GM23338 (cell line): ENCODE data around the gene KLK15. TPM values are rescaled to one million over a fixed set of nuclear protein-coding genes. Genes with fewer than 3 reads are reported as not detected.

ENCODE experiments used
- ATAC-seq: fragments of 200-7000 bp; cut with Tn5 transposase; 3 replicates; pipeline ENCODE4 v1.9.1; 2020
- DNase-seq: peaks from one replicate; pipeline ENCODE4 v3.0.0-alpha.2; 2015; ENCODE audit warnings: low spot score
- H2AFZ ChIP-seq: fragments of 200-600 bp; sonication (generic); 2 replicates; pipeline ENCODE4 v1.8.0; 2016; ENCODE audit warnings: antibody characterized with exemption, mild to moderate bottlenecking, moderate library complexity
- H3F3A ChIP-seq: fragments of 200-600 bp; sonication (generic); replicated peaks from 2 replicates; pipeline ENCODE4 v1.8.0; 2017; ENCODE audit warnings: antibody characterized with exemption, mixed run types, low read depth
- H3K27ac ChIP-seq: fragments of 200-600 bp; sonication (generic); 2 replicates; pipeline ENCODE4 v1.6.1; 2016; ENCODE audit warnings: low read depth
- H3K27me3 ChIP-seq: fragments of 200-600 bp; sonication (generic); 2 replicates; pipeline ENCODE4 v1.8.0; 2016; ENCODE audit warnings: mild to moderate bottlenecking, mixed run types, moderate library complexity; ENCODE audit not compliant: insufficient read depth
- H3K36me3 ChIP-seq: fragments of 200-600 bp; sonication (generic); 2 replicates; pipeline ENCODE4 v1.8.0; 2016; ENCODE audit warnings: mild to moderate bottlenecking; ENCODE audit not compliant: insufficient read depth
- H3K4me1 ChIP-seq: fragments of 200-600 bp; sonication (generic); 2 replicates; pipeline ENCODE4 v1.8.0; 2016; ENCODE audit warnings: mild to moderate bottlenecking, moderate library complexity; ENCODE audit not compliant: insufficient read depth
- H3K4me2 ChIP-seq: fragments of 200-600 bp; sonication (generic); 2 replicates; pipeline ENCODE4 v1.7.1; 2017; ENCODE audit warnings: mixed run types
- H3K4me3 ChIP-seq: fragments of 200-600 bp; sonication (generic); 2 replicates; pipeline ENCODE4 v1.6.1; 2016; ENCODE audit warnings: mixed run types
- H3K79me2 ChIP-seq: fragments of 200-600 bp; sonication (generic); replicated peaks from 2 replicates; pipeline ENCODE4 v1.8.0; 2017; ENCODE audit warnings: mild to moderate bottlenecking; ENCODE audit not compliant: insufficient read depth
- H3K9me2 ChIP-seq: fragments of 200-600 bp; sonication (generic); 2 replicates; pipeline ENCODE4 v1.8.0; 2017; ENCODE audit not compliant: insufficient read depth
- H4K20me1 ChIP-seq: fragments of 200-600 bp; sonication (generic); replicated peaks from 2 replicates; pipeline ENCODE4 v1.8.0; 2017; ENCODE audit warnings: mild to moderate bottlenecking; ENCODE audit not compliant: insufficient read depth
- H3K27ac Mint-ChIP-seq: 2 replicates; pipeline ENCODE4 v1.8.0; 2020; ENCODE audit warnings: inconsistent platforms, mild to moderate bottlenecking, moderate library complexity, mixed read lengths
- H3K27me3 Mint-ChIP-seq: 3 replicates; pipeline ENCODE4 v1.8.0; 2022; ENCODE audit warnings: low read depth, mild to moderate bottlenecking, moderate library complexity, mixed read lengths, inconsistent platforms; ENCODE audit not compliant: insufficient read depth, poor library complexity
- H3K36me3 Mint-ChIP-seq: 3 replicates; pipeline ENCODE4 v1.8.0; 2021; ENCODE audit warnings: low read depth, mild to moderate bottlenecking, inconsistent platforms, moderate library complexity, mixed read lengths
- H3K4me1 Mint-ChIP-seq: 3 replicates; pipeline ENCODE4 v1.8.0; 2020; ENCODE audit warnings: mild to moderate bottlenecking, inconsistent platforms, mixed read lengths
- H3K4me3 Mint-ChIP-seq: 3 replicates; pipeline ENCODE4 v1.8.0; 2021; ENCODE audit warnings: moderate library complexity, mild to moderate bottlenecking, inconsistent platforms, mixed read lengths
- H3K9me3 Mint-ChIP-seq: 3 replicates; pipeline ENCODE4 v1.8.0; 2020; ENCODE audit warnings: moderate library complexity, mild to moderate bottlenecking, inconsistent platforms, mixed read lengths
- CREB1 ChIP-seq: fragments of 250-450 bp; sonication (Bioruptor Pico); IDR thresholded peaks from 2 replicates; pipeline ENCODE4 v1.5.0; 2020; ENCODE audit warnings: low read depth, mild to moderate bottlenecking, moderate library complexity
- EZH2 ChIP-seq: fragments of 200-600 bp; sonication (generic); IDR thresholded peaks from one replicate; pipeline ENCODE4 v1.8.0; 2017; ENCODE audit warnings: antibody characterized with exemption, mild to moderate bottlenecking, low read depth; ENCODE audit not compliant: unreplicated experiment
- JUNB ChIP-seq: IDR thresholded peaks from one replicate; pipeline ENCODE4 v1.6.1; 2016; ENCODE audit warnings: antibody characterized with exemption; ENCODE audit not compliant: unreplicated experiment
- NANOG ChIP-seq: IDR thresholded peaks from 2 replicates; pipeline ENCODE4 v1.6.1; 2016; ENCODE audit warnings: antibody characterized with exemption, borderline replicate concordance
- POLR2AphosphoS5 ChIP-seq: IDR thresholded peaks from 2 replicates; pipeline ENCODE4 v1.6.1; 2016; ENCODE audit warnings: antibody characterized with exemption, low read depth
- ZNF331 ChIP-seq: fragments of 250-450 bp; sonication (Bioruptor Pico); IDR thresholded peaks from 2 replicates; pipeline ENCODE4 v1.5.0; 2020; ENCODE audit warnings: low read depth, mild to moderate bottlenecking, moderate library complexity
- polyA plus RNA-seq: library from polyadenylated mRNA; unstranded; fragments of >200 nt; fragmentation: Nextera tagmentation; extraction: Ambion mirVana; gene quantifications from 2 replicates; pipeline ENCODE4 v1.2.1, GENCODE V29; 2016
- total RNA-seq: library from RNA; depleted of rRNA; stranded (reverse); fragments of >200 nt; shearing (Covaris generic); gene quantifications from 2 replicates; pipeline ENCODE4 v1.2.3, GENCODE V29; 2014
- TF ChIP-seq, protein P1 (sequence below): fragments of 250-450 bp; sonication (Bioruptor Pico); IDR thresholded peaks from 2 replicates; pipeline ENCODE4 v1.5.0; 2020; ENCODE audit warnings: mild to moderate bottlenecking, moderate library complexity
- TF ChIP-seq, protein P2 (sequence below), 2 experiments: fragments of 200-600 bp in 1 of 2; sonication (generic) in 1 of 2; conservative IDR thresholded peaks; 2 replicates each; pipeline versions ENCODE4 v1.5.1 to v1.6.1; 2016 to 2017; ENCODE audit warnings: antibody characterized with exemption in 2 of 2, low read depth in 2 of 2, mild to moderate bottlenecking in 2 of 2, moderate library complexity in 1 of 2

Gene KLK15
- total and polyA plus RNA-seq, 2 experiments from 2014 or later = not detected

DNA sequence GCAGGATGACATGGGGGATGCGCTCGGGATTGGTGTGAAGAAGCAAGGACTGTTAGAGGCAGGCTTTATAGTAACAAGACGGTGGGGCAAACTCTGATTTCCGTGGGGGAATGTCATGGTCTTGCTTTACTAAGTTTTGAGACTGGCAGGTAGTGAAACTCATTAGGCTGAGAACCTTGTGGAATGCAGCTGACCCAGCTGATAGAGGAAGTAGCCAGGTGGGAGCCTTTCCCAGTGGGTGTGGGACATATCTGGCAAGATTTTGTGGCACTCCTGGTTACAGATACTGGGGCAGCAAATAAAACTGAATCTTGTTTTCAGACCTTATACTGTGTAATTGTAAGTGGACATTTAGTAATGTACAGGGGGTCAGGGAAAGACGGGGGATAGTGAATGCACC, 46.9 kb upstream of the KLK15 start (continued):
- TF ChIP-seq, protein P1, sequence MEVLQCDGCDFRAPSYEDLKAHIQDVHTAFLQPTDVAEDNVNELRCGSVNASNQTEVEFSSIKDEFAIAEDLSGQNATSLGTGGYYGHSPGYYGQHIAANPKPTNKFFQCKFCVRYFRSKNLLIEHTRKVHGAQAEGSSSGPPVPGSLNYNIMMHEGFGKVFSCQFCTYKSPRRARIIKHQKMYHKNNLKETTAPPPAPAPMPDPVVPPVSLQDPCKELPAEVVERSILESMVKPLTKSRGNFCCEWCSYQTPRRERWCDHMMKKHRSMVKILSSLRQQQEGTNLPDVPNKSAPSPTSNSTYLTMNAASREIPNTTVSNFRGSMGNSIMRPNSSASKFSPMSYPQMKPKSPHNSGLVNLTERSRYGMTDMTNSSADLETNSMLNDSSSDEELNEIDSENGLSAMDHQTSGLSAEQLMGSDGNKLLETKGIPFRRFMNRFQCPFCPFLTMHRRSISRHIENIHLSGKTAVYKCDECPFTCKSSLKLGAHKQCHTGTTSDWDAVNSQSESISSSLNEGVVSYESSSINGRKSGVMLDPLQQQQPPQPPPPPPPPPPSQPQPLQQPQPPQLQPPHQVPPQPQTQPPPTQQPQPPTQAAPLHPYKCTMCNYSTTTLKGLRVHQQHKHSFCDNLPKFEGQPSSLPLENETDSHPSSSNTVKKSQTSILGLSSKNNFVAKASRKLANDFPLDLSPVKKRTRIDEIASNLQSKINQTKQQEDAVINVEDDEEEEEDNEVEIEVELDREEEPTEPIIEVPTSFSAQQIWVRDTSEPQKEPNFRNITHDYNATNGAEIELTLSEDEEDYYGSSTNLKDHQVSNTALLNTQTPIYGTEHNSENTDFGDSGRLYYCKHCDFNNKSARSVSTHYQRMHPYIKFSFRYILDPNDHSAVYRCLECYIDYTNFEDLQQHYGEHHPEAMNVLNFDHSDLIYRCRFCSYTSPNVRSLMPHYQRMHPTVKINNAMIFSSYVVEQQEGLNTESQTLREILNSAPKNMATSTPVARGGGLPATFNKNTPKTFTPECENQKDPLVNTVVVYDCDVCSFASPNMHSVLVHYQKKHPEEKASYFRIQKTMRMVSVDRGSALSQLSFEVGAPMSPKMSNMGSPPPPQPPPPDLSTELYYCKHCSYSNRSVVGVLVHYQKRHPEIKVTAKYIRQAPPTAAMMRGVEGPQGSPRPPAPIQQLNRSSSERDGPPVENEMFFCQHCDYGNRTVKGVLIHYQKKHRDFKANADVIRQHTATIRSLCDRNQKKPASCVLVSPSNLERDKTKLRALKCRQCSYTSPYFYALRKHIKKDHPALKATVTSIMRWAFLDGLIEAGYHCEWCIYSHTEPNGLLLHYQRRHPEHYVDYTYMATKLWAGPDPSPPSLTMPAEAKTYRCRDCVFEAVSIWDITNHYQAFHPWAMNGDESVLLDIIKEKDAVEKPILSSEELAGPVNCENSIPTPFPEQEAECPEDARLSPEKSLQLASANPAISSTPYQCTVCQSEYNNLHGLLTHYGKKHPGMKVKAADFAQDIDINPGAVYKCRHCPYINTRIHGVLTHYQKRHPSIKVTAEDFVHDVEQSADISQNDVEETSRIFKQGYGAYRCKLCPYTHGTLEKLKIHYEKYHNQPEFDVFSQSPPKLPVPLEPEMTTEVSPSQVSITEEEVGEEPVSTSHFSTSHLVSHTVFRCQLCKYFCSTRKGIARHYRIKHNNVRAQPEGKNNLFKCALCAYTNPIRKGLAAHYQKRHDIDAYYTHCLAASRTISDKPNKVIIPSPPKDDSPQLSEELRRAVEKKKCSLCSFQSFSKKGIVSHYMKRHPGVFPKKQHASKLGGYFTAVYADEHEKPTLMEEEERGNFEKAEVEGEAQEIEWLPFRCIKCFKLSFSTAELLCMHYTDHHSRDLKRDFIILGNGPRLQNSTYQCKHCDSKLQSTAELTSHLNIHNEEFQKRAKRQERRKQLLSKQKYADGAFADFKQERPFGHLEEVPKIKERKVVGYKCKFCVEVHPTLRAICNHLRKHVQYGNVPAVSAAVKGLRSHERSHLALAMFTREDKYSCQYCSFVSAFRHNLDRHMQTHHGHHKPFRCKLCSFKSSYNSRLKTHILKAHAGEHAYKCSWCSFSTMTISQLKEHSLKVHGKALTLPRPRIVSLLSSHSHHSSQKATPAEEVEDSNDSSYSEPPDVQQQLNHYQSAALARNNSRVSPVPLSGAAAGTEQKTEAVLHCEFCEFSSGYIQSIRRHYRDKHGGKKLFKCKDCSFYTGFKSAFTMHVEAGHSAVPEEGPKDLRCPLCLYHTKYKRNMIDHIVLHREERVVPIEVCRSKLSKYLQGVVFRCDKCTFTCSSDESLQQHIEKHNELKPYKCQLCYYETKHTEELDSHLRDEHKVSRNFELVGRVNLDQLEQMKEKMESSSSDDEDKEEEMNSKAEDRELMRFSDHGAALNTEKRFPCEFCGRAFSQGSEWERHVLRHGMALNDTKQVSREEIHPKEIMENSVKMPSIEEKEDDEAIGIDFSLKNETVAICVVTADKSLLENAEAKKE (CRISPR knock-in tag) = no peak
- TF ChIP-seq JUNB = no peak
- TF ChIP-seq, protein P2, sequence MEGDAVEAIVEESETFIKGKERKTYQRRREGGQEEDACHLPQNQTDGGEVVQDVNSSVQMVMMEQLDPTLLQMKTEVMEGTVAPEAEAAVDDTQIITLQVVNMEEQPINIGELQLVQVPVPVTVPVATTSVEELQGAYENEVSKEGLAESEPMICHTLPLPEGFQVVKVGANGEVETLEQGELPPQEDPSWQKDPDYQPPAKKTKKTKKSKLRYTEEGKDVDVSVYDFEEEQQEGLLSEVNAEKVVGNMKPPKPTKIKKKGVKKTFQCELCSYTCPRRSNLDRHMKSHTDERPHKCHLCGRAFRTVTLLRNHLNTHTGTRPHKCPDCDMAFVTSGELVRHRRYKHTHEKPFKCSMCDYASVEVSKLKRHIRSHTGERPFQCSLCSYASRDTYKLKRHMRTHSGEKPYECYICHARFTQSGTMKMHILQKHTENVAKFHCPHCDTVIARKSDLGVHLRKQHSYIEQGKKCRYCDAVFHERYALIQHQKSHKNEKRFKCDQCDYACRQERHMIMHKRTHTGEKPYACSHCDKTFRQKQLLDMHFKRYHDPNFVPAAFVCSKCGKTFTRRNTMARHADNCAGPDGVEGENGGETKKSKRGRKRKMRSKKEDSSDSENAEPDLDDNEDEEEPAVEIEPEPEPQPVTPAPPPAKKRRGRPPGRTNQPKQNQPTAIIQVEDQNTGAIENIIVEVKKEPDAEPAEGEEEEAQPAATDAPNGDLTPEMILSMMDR (conservative IDR thresholded peaks at IDR 0.05; ENCODE audit: low read depth in 2 of 2) = no peak

- Mint-ChIP-seq H3K27ac (no peak overlapping the region), H3K4me1 (no peaks in the 10 kb centered on the region), H3K4me3 (no peak overlapping the region), H3K9me3 (peaks cover 28% of the 10 kb centered on the region), H3K36me3 (peaks cover 19% of the 10 kb centered on the region), H3K27me3 (peaks cover 6% of the 10 kb centered on the region)
- Histone ChIP-seq H3K4me3 (no peak overlapping the region), H3K27me3 (peaks cover 3% of the 10 kb centered on the region; the same call in 1 of the 2 replicates), H3K4me1 (peaks cover 9% of the 10 kb centered on the region; the same call in 1 of the 2 replicates), H4K20me1 (no peaks in the 10 kb centered on the region), H3K4me2 (no peak overlapping the region), H2AFZ (no peak overlapping the region), H3K36me3 (no peaks in the 10 kb centered on the region), H3K79me2 (no peaks in the 10 kb centered on the region), H3K27ac (no peak overlapping the region), H3F3A (no peaks in the 10 kb centered on the region), H3K9me2 (no peaks in the 10 kb centered on the region)
- DNase-seq (no peak), ATAC-seq (no peak)
- TF ChIP-seq POLR2AphosphoS5 = no peak
- no peak for TF ChIP-seq EZH2
- no peak for TF ChIP-seq JUNB
- TF ChIP-seq ZNF331 (CRISPR knock-in tag) = no peak
- no peak for TF ChIP-seq CREB1
- TF ChIP-seq, protein P1 (CRISPR knock-in tag) = no peak
- TF ChIP-seq NANOG = no peak
These were observed 45.5 kb upstream of the KLK15 start for GRCh38 chr19:50878851-50879250.
